ENCODE measurements around the gene OR52D1.

The OR52D1 gene

GRCh38 chr11:5449023-5449422, 39.5 kb upstream of the OR52D1 start, which contains the start of gene OR51I2:
Gene OR51I2 (plus strand): TSS chr11:5449323. CDS start chr11:5453489, 4,166 bp downstream.
- H3F3A ChIP-seq (ENCODE audit: low read depth): no peaks in the 10 kb centered on the region
- H3K4me2 ChIP-seq (ENCODE audit: low read depth, low read length, poor library complexity, severe bottlenecking): no peak within 1 kb of the TSS
- no peaks in the 10 kb centered on the region for H4K20me1 ChIP-seq (ENCODE audit: insufficient read depth, low read length, poor library complexity, severe bottlenecking)
- no peaks in the 10 kb centered on the region for H3K27me3 ChIP-seq (ENCODE audit: insufficient read depth, low read length, poor library complexity, severe bottlenecking)
- H3K9me3 ChIP-seq (ENCODE audit: insufficient read depth, low read depth, low read length): no peaks in the 10 kb centered on the region
- H3K36me3 ChIP-seq (ENCODE audit: insufficient read depth, low read length): no peaks in the 10 kb centered on the region
- H3K9ac ChIP-seq (ENCODE audit: low read depth, low read length, poor library complexity, severe bottlenecking): no peak within 1 kb of the TSS
- H3K9me2 ChIP-seq (replicated peaks; ENCODE audit: low read depth, low read length): no peaks in the 10 kb centered on the region
- H3K79me2 ChIP-seq (ENCODE audit: insufficient read depth, low read length): no peaks in the 10 kb centered on the region
- H3K4me1 ChIP-seq (ENCODE audit: insufficient read depth, low read length, poor library complexity, severe bottlenecking): no peaks in the 10 kb centered on the region
- H2AFZ ChIP-seq (ENCODE audit: low read length): no peak within 1 kb of the TSS
- TF ChIP-seq, protein P1, sequence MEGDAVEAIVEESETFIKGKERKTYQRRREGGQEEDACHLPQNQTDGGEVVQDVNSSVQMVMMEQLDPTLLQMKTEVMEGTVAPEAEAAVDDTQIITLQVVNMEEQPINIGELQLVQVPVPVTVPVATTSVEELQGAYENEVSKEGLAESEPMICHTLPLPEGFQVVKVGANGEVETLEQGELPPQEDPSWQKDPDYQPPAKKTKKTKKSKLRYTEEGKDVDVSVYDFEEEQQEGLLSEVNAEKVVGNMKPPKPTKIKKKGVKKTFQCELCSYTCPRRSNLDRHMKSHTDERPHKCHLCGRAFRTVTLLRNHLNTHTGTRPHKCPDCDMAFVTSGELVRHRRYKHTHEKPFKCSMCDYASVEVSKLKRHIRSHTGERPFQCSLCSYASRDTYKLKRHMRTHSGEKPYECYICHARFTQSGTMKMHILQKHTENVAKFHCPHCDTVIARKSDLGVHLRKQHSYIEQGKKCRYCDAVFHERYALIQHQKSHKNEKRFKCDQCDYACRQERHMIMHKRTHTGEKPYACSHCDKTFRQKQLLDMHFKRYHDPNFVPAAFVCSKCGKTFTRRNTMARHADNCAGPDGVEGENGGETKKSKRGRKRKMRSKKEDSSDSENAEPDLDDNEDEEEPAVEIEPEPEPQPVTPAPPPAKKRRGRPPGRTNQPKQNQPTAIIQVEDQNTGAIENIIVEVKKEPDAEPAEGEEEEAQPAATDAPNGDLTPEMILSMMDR (conservative IDR thresholded peaks at IDR 0.05; ENCODE audit: low read length): no peak
- TF ChIP-seq EZH2phosphoT487 (IDR thresholded peaks at IDR 0.05; ENCODE audit: borderline replicate concordance): no peak
- H3K4me3 ChIP-seq (ENCODE audit: low read length, poor library complexity, severe bottlenecking): no peak within 1 kb of the TSS

DNA sequence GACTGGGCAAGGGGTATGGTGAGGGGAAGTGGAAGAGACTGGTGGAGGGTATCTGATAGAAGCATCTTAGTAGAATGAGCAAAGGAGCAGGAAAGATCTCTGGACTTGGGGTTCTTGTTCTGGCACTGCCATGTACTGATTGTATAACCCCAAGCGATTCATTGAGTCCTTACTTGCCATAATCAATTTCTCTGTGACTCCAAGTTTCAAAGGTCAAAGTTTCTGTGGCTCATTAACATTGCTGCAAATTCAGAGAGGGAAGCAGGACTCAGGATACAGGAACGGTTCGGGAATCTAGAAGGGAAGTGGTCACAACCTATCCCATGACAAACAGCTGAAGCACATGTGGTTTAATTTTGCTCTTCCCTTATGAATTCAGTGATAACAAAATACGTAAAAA, 39.1 kb upstream of the OR52D1 start:
- no peak overlapping the region for H3K4me2 ChIP-seq (ENCODE audit: low read depth, low read length, poor library complexity, severe bottlenecking)
- H3K79me2 ChIP-seq (ENCODE audit: insufficient read depth, low read length): no peaks in the 10 kb centered on the region
- no peaks in the 10 kb centered on the region for H3K4me1 ChIP-seq (ENCODE audit: insufficient read depth, low read length, poor library complexity, severe bottlenecking)
- H3F3A ChIP-seq (ENCODE audit: low read depth): no peaks in the 10 kb centered on the region
- H3K27me3 ChIP-seq (ENCODE audit: insufficient read depth, low read length, poor library complexity, severe bottlenecking): no peaks in the 10 kb centered on the region
- H3K9ac ChIP-seq (ENCODE audit: low read depth, low read length, poor library complexity, severe bottlenecking): no peak overlapping the region
- H3K36me3 ChIP-seq (ENCODE audit: insufficient read depth, low read length): no peaks in the 10 kb centered on the region
- no peaks in the 10 kb centered on the region for H3K9me2 ChIP-seq (replicated peaks; ENCODE audit: low read depth, low read length)
- no peaks in the 10 kb centered on the region for H3K9me3 ChIP-seq (ENCODE audit: insufficient read depth, low read depth, low read length)
- H3K4me3 ChIP-seq (ENCODE audit: low read length, poor library complexity, severe bottlenecking): no peak overlapping the region
- H4K20me1 ChIP-seq (ENCODE audit: insufficient read depth, low read length, poor library complexity, severe bottlenecking): no peaks in the 10 kb centered on the region
- TF ChIP-seq, protein P1 (conservative IDR thresholded peaks at IDR 0.05; ENCODE audit: low read length): no peak
- TF ChIP-seq EZH2phosphoT487 (IDR thresholded peaks at IDR 0.05; ENCODE audit: borderline replicate concordance): no peak
- no peak overlapping the region for H2AFZ ChIP-seq (ENCODE audit: low read length)

GRCh38 chr11:5460983-5461621, 27.4 kb upstream of the OR52D1 start:
- TF ChIP-seq, protein P1 (conservative IDR thresholded peaks at IDR 0.05; ENCODE audit: low read length): no peak
- no peak for TF ChIP-seq EZH2phosphoT487 (IDR thresholded peaks at IDR 0.05; ENCODE audit: borderline replicate concordance)

More at GRCh38 chr11:5460983-5461621, 27.4 kb upstream of the OR52D1 start:
- Histone ChIP-seq H3K36me3 (ENCODE audit: insufficient read depth, low read length) (no peaks in the 10 kb centered on the region), H3K9me2 (replicated peaks; ENCODE audit: low read depth, low read length) (no peaks in the 10 kb centered on the region), H3K9me3 (ENCODE audit: insufficient read depth, low read depth, low read length) (no peaks in the 10 kb centered on the region), H3F3A (ENCODE audit: low read depth) (no peaks in the 10 kb centered on the region), H2AFZ (ENCODE audit: low read length) (no peak overlapping the region), H3K4me2 (ENCODE audit: low read depth, low read length, poor library complexity, severe bottlenecking) (no peak overlapping the region), H3K9ac (ENCODE audit: low read depth, low read length, poor library complexity, severe bottlenecking) (no peak overlapping the region), H3K4me1 (ENCODE audit: insufficient read depth, low read length, poor library complexity, severe bottlenecking) (no peaks in the 10 kb centered on the region), H4K20me1 (ENCODE audit: insufficient read depth, low read length, poor library complexity, severe bottlenecking) (no peaks in the 10 kb centered on the region), H3K27me3 (ENCODE audit: insufficient read depth, low read length, poor library complexity, severe bottlenecking) (no peaks in the 10 kb centered on the region), H3K79me2 (ENCODE audit: insufficient read depth, low read length) (no peaks in the 10 kb centered on the region), H3K4me3 (ENCODE audit: low read length, poor library complexity, severe bottlenecking) (no peak overlapping the region)
